SH-SY5Y (cell line): ENCODE measurements around the gene OAS2.

Experiments used
- GATA2 ChIP-seq: IDR thresholded peaks from 2 replicates; pipeline ENCODE4 v1.6.1; 2011; ENCODE audit warnings: mild to moderate bottlenecking, low read depth, low read length
- GATA3 ChIP-seq: IDR thresholded peaks from 2 replicates; pipeline ENCODE4 v1.6.1; 2011; ENCODE audit warnings: low read depth, mild to moderate bottlenecking, low read length, moderate library complexity

DNA sequence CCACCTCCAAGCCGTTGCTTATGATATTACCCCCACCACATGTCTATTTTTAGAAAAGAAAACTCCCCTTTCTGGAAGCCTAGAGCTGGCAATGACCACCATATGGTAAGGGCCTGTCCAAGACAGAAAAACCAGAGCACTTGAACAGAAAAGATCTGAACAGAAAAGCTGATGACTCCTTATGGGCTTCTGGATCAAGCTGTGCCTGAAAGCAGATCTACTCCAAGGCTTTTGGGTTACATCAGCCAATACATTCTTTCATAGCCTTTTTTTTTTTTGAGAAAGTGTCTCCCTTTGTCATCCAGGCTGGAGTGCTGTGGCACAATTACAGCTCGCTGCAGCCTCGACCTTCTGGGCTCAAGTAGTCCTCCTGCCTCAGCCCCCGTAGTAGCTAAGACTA is 16.8 kb upstream of the OAS2 start:
- TF ChIP-seq GATA2, result no peak
- no peak for TF ChIP-seq GATA3
